Stomach (tissue), 9 donors: ENCODE data around the gene GPR135. TPM values are rescaled to one million over a fixed set of nuclear protein-coding genes. Genes with fewer than 3 reads are reported as not detected.

Experiments used
- DNase-seq, 2 donors: peaks; one replicate each; pipeline versions ENCODE4 v3.0.0 to v3.0.0-alpha.2; 2013 to 2019
- H3K27ac ChIP-seq, 5 donors: fragments of 200-600 bp in 4 of 5; sonication (generic) in 4 of 5; one replicate each; pipeline ENCODE4 v1.5.1; 2013 to 2019; ENCODE audit warnings: mild to moderate bottlenecking in 1 of 5, moderate library complexity in 1 of 5
- H3K27me3 ChIP-seq, 3 donors: fragments of 200-600 bp; sonication (generic); one replicate each; pipeline ENCODE4 v1.5.1; 2017 to 2019; ENCODE audit warnings: mixed run types in 1 of 3
- H3K36me3 ChIP-seq, 4 donors: fragments of 200-600 bp; sonication (generic); 1 replicate in 3 of 4; 2 replicates in 1 of 4; pipeline ENCODE4 v1.5.1; 2016 to 2019
- H3K4me1 ChIP-seq, 4 donors: fragments of 200-600 bp; sonication (generic); one replicate each; pipeline ENCODE4 v1.5.1; 2016 to 2019
- H3K4me3 ChIP-seq, 4 donors: fragments of 200-600 bp; sonication (generic) in 3 of 4; one replicate each; pipeline ENCODE4 v1.5.1; 2016 to 2019; ENCODE audit warnings: mild to moderate bottlenecking in 1 of 4
- H3K9me3 ChIP-seq, 4 donors: fragments of 200-600 bp; sonication (generic); one replicate each; pipeline ENCODE4 v1.5.1; 2016 to 2019
- CTCF ChIP-seq, 7 experiments: fragments of 450-650 bp in 4 of 7; fragments of 200-600 bp in 3 of 7; sonication (generic) in 3 of 7; IDR thresholded peaks; one replicate each; pipeline ENCODE4 v1.5.1; 2016 to 2019; ENCODE audit warnings: antibody characterized with exemption in 7 of 7, control low read depth in 2 of 7, mild to moderate bottlenecking in 1 of 7
- EP300 ChIP-seq: sonication (generic); formaldehyde crosslinking; IDR thresholded peaks from one replicate; pipeline ENCODE4 v1.6.1; 2017; ENCODE audit warnings: antibody characterized with exemption
- POLR2A ChIP-seq, 4 donors: fragments of 450-650 bp; IDR thresholded peaks; one replicate each; pipeline ENCODE4 v1.6.1; 2016; ENCODE audit warnings: antibody characterized with exemption in 4 of 4, control low read depth in 2 of 4, mild to moderate bottlenecking in 1 of 4, moderate library complexity in 1 of 4
- POLR2AphosphoS5 ChIP-seq, 3 donors: sonication (generic); formaldehyde crosslinking; IDR thresholded peaks; one replicate each; pipeline ENCODE4 v1.6.1; 2016; ENCODE audit warnings: antibody characterized with exemption in 3 of 3
- WGBS, 5 donors: extraction: QIAGEN DNeasy Blood & Tissue Kit in 3 of 5; methylation state at CpG; one replicate each; pipeline versions ENCODE4 v1.1.5 to v1.1.7; 2013 to 2018; 5-methylcytosine and 5-hydroxymethylcytosine counted together
- intact Hi-C: fragments of 100-400 bp; cut with DNase I; formaldehyde crosslinking; loops from one replicate; pipeline ENCODE4 v1.15.1; 2023; ENCODE audit warnings: low total_unique reads
- polyA plus RNA-seq, 3 donors: library from polyadenylated mRNA; stranded (reverse); fragments of 200-250 nt; gene quantifications; one replicate each; pipeline ENCODE4 v1.2.3, GENCODE V29; 2013
- total RNA-seq, 5 donors: library from RNA; depleted of rRNA; stranded (reverse); fragments of >200 nt; gene quantifications; one replicate each; pipeline versions ENCODE4 v1.1.0 to v1.2.3, GENCODE V29; 2014 to 2016
- donor health status: healthy with polysubstance abuse.
- donor health status: Bipolar disorder and iron deficiency.
- donor health status: healthy.

Gene GPR135
- total and polyA plus RNA-seq, 8 donors: 0.15 to 5.5 (median 0.87) TPM

GRCh38 chr14:59422069-59422881 lies 42.9 kb downstream of the GPR135 start:
- Histone ChIP-seq H3K36me3 (no peaks in the 10 kb centered on the region), H3K4me3 (no peak overlapping the region), H3K27me3 (no peaks in the 10 kb centered on the region), H3K9me3 (no peaks in the 10 kb centered on the region), H3K27ac (no peak overlapping the region), H3K4me1 (peaks cover 0 to 9% (median 3%) of the 10 kb centered on the region in 4 donors)
- intact Hi-C loops: no loop called here
- DNase-seq: no peak
- 69 to 81% (median 75%) methylated on average over 7 of the region's 7 CpGs for WGBS, 5 donors
- TF ChIP-seq CTCF (IDR thresholded peaks at IDR 0.05) (no peak), POLR2A (IDR thresholded peaks at IDR 0.05) (no peak), EP300 (no peak), POLR2AphosphoS5 (IDR thresholded peaks at IDR 0.05) (no peak)

- H3K9me3 ChIP-seq: no peaks in the 10 kb centered on the region
- WGBS, 5 donors: 45 to 69% (median 58%) methylated on average over 2 of the region's 2 CpGs
- intact Hi-C loops: no loop called here
- no peak for TF ChIP-seq POLR2AphosphoS5 (IDR thresholded peaks at IDR 0.05)
- TF ChIP-seq POLR2A (IDR thresholded peaks at IDR 0.05): no peak
- no peak for TF ChIP-seq CTCF (IDR thresholded peaks at IDR 0.05)
- no peak for TF ChIP-seq EP300
- no peak overlapping the region for H3K4me3 ChIP-seq
- peak in 1 of 2 donors; percentile 67 for DNase-seq
- no peaks in the 10 kb centered on the region for H3K27me3 ChIP-seq
- H3K27ac ChIP-seq: no peak overlapping the region
- peaks cover 0 to 5% (median 0%) of the 10 kb centered on the region in 4 donors for H3K4me1 ChIP-seq
- no peaks in the 10 kb centered on the region for H3K36me3 ChIP-seq
Observed at GRCh38 chr14:59419303-59419702, 45.9 kb downstream of the GPR135 start.

- Histone ChIP-seq H3K36me3 (no peaks in the 10 kb centered on the region), H3K9me3 (no peaks in the 10 kb centered on the region), H3K4me1 (peaks cover 0 to 3% (median 0%) of the 10 kb centered on the region in 4 donors), H3K27ac (no peak overlapping the region), H3K4me3 (no peak overlapping the region), H3K27me3 (no peaks in the 10 kb centered on the region)
- no peak for DNase-seq
- intact Hi-C loops: no loop called here
- TF ChIP-seq POLR2AphosphoS5 (IDR thresholded peaks at IDR 0.05): no peak
- TF ChIP-seq EP300: no peak
- TF ChIP-seq CTCF (IDR thresholded peaks at IDR 0.05): no peak
- no peak for TF ChIP-seq POLR2A (IDR thresholded peaks at IDR 0.05)
- WGBS, 5 donors: 72 to 86% (median 76%) methylated on average over 5 to 6 of the region's 6 CpGs
Observed at GRCh38 chr14:59417311-59417710, 47.9 kb downstream of the GPR135 start.

- no peak for TF ChIP-seq POLR2A (IDR thresholded peaks at IDR 0.05)
- no peak for TF ChIP-seq CTCF (IDR thresholded peaks at IDR 0.05)
- no peak for TF ChIP-seq POLR2AphosphoS5 (IDR thresholded peaks at IDR 0.05)
- TF ChIP-seq EP300: no peak
- intact Hi-C loops: no loop called here
- H3K27me3 ChIP-seq: no peaks in the 10 kb centered on the region
- H3K36me3 ChIP-seq: no peaks in the 10 kb centered on the region
- no peak overlapping the region for H3K4me3 ChIP-seq
- H3K9me3 ChIP-seq: no peaks in the 10 kb centered on the region
- H3K4me1 ChIP-seq: no peaks in the 10 kb centered on the region
- DNase-seq: no peak
- no peak overlapping the region for H3K27ac ChIP-seq
- 80 to 92% (median 86%) methylated on average over 5 of the region's 5 CpGs for WGBS, 5 donors
Observed at GRCh38 chr14:59415836-59416602, 49.2 kb downstream of the GPR135 start.

Other genes with a start within 250 kb of the GPR135 start
- 10 to 100 TPM in 3 of 5 donors, 1 to 10 TPM in 2; 4.9 to 40.2 (median 30.1) TPM for gene L3HYPDH, start 19.0 kb upstream of the GPR135 start, total RNA-seq
- gene L3HYPDH, start 19.0 kb upstream of the GPR135 start, polyA plus RNA-seq: 10 to 100 TPM in 2 of 3 donors, 1 to 10 TPM in 1; 6.9 to 18.1 (median 17.1) TPM
- 100 to 1,000 TPM in 1 of 5 donors, 10 to 100 TPM in 4; 26.3 to 120 (median 95.1) TPM for gene JKAMP, start 19.1 kb upstream of the GPR135 start, total RNA-seq
- gene JKAMP, start 19.1 kb upstream of the GPR135 start, polyA plus RNA-seq: 10 to 100 TPM; 11.7 to 17.4 (median 13.9) TPM
- gene CCDC175, start 111.4 kb upstream of the GPR135 start, total RNA-seq: not detected
- gene CCDC175, start 111.4 kb upstream of the GPR135 start, polyA plus RNA-seq: not detected